ENCODE measurements around the gene ADISSP.

The ADISSP gene

GRCh38 chr20:3753501-3754275, 13.9 kb downstream of the ADISSP start:
- DNase-seq = no peak

- no peak for DNase-seq
Measured at GRCh38 chr20:3753098-3753497, 14.5 kb downstream of the ADISSP start.

- DNase-seq = no peak
Measured at GRCh38 chr20:3752386-3752759, 15.2 kb downstream of the ADISSP start.

- no peak for DNase-seq
Measured at GRCh38 chr20:3751675-3752385, 15.7 kb downstream of the ADISSP start.

GRCh38 chr20:3751305-3751674, 16.3 kb downstream of the ADISSP start:
- DNase-seq = no peak

- DNase-seq = no peak
Measured at GRCh38 chr20:3749689-3750531, 17.6 kb downstream of the ADISSP start.

GRCh38 chr20:3749087-3749688, 18.4 kb downstream of the ADISSP start:
- no peak for DNase-seq

GRCh38 chr20:3748073-3748472, 19.5 kb downstream of the ADISSP start:
- no peak for DNase-seq

- DNase-seq = no peak
Measured at GRCh38 chr20:3747471-3747870, 20.1 kb downstream of the ADISSP start.

GRCh38 chr20:3745686-3746173, 21.8 kb downstream of the ADISSP start:
- no peak for DNase-seq

- DNase-seq = no peak
Measured at GRCh38 chr20:3744806-3745685, 22.5 kb downstream of the ADISSP start.

GRCh38 chr20:3744037-3744436, 23.5 kb downstream of the ADISSP start:
- no peak for DNase-seq

- DNase-seq = no peak
Measured at GRCh38 chr20:3743251-3743650, 24.3 kb downstream of the ADISSP start.

- no peak for DNase-seq
Measured at GRCh38 chr20:3741836-3742458, 25.6 kb downstream of the ADISSP start.

- DNase-seq = no peak
Measured at GRCh38 chr20:3740615-3741301, 26.8 kb downstream of the ADISSP start.

GRCh38 chr20:3739926-3740451, 27.6 kb downstream of the ADISSP start:
- no peak for DNase-seq

GRCh38 chr20:3739054-3739925, 28.3 kb downstream of the ADISSP start:
- no peak for DNase-seq

GRCh38 chr20:3738111-3739053, 29.2 kb downstream of the ADISSP start:
- no peak for DNase-seq

Data from KG1 (cell line).